ENCODE measurements around the gene TIAM2.

TIAM2 gene

DNA sequence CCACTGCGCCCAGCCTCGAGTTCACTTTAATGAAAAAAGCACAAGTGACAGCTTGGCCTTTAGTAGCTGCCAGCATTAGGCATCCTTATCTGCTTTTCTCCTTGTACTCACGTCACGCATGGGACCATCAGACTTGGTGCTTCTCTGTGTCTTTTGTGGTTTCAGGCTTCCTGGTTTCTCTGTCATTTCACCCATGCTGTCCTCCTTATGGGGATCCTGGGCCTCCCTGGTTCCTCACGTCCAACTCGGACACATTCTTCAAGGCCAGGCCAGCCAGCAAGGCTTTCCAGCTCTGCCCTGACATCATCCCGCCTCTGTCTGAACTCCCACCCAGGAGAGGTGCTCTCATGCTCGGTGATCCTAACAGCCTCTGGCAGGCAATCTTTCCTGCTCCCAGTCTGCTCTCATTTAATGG is 83.2 kb downstream of the TIAM2 start:
- H3K36me3 ChIP-seq (ENCODE audit: insufficient read depth, low read length), result no peaks in the 10 kb centered on the region
- no peaks in the 10 kb centered on the region for H3K4me1 ChIP-seq (ENCODE audit: insufficient read depth, low read length)
- no peak for TF ChIP-seq EZH2 (IDR thresholded peaks at IDR 0.05; ENCODE audit: borderline replicate concordance, low read depth, low read length, severe bottlenecking)
- TF ChIP-seq, protein P1, sequence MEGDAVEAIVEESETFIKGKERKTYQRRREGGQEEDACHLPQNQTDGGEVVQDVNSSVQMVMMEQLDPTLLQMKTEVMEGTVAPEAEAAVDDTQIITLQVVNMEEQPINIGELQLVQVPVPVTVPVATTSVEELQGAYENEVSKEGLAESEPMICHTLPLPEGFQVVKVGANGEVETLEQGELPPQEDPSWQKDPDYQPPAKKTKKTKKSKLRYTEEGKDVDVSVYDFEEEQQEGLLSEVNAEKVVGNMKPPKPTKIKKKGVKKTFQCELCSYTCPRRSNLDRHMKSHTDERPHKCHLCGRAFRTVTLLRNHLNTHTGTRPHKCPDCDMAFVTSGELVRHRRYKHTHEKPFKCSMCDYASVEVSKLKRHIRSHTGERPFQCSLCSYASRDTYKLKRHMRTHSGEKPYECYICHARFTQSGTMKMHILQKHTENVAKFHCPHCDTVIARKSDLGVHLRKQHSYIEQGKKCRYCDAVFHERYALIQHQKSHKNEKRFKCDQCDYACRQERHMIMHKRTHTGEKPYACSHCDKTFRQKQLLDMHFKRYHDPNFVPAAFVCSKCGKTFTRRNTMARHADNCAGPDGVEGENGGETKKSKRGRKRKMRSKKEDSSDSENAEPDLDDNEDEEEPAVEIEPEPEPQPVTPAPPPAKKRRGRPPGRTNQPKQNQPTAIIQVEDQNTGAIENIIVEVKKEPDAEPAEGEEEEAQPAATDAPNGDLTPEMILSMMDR (IDR thresholded peaks at IDR 0.05; ENCODE audit: borderline replicate concordance, extremely low read depth, low read length, poor library complexity, severe bottlenecking), result no peak
- no peak overlapping the region for H3K4me2 ChIP-seq (ENCODE audit: insufficient read depth, low read length)
- H3K9me3 ChIP-seq (ENCODE audit: insufficient read depth, low read length, severe bottlenecking), result no peaks in the 10 kb centered on the region
- no peak for ATAC-seq (ENCODE audit: insufficient read depth, low read depth)
- no peak for DNase-seq
- no peak overlapping the region for H3K27ac ChIP-seq (ENCODE audit: low read length)
- no peak overlapping the region for H3K4me3 ChIP-seq (ENCODE audit: low read depth in 1 of 2, low read length in 2 of 2)
- no peaks in the 10 kb centered on the region for H3K79me2 ChIP-seq (ENCODE audit: insufficient read depth, low read length)
- no peaks in the 10 kb centered on the region for H4K20me1 ChIP-seq (ENCODE audit: insufficient read depth, low read length)
- H2AFZ ChIP-seq (ENCODE audit: low read depth, low read length), result no peak overlapping the region
- H3K9ac ChIP-seq (ENCODE audit: low read depth, low read length), result no peak overlapping the region
- H3K27me3 ChIP-seq (ENCODE audit: insufficient read depth, low read length, poor library complexity), result no peaks in the 10 kb centered on the region

DNA sequence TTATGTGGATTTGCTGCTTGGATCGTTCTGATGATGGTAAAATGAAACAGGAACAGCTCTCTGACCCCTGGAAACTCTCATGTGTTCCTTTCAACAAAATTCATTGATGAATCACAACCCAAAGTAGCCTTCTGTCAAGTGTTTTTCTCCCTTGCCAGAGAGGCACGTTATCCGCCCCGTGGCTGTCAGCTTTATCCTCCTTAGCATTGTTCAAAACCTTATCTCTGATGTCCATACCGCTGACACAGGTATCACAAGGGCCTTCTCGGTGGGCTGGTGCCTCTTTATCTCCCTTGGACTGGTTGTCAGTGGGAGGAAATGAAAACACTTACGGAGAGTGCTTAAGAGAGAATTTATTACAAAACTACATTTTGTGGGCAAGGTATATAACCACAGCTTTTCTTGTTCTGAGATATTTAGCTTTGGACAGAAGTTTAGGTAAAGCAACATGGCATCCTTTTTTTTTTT is 84.9 kb downstream of the TIAM2 start:
- H2AFZ ChIP-seq (ENCODE audit: low read depth, low read length), result no peak overlapping the region
- no peak for ATAC-seq (ENCODE audit: insufficient read depth, low read depth)
- H3K4me3 ChIP-seq (ENCODE audit: low read depth in 1 of 2, low read length in 2 of 2), result no peak overlapping the region
- H3K9ac ChIP-seq (ENCODE audit: low read depth, low read length), result no peak overlapping the region
- H3K36me3 ChIP-seq (ENCODE audit: insufficient read depth, low read length), result no peaks in the 10 kb centered on the region
- H4K20me1 ChIP-seq (ENCODE audit: insufficient read depth, low read length), result no peaks in the 10 kb centered on the region
- H3K27me3 ChIP-seq (ENCODE audit: insufficient read depth, low read length, poor library complexity), result peaks cover under 1% of the 10 kb centered on the region
- no peaks in the 10 kb centered on the region for H3K79me2 ChIP-seq (ENCODE audit: insufficient read depth, low read length)
- H3K4me2 ChIP-seq (ENCODE audit: insufficient read depth, low read length), result no peak overlapping the region
- no peak for TF ChIP-seq EZH2 (IDR thresholded peaks at IDR 0.05; ENCODE audit: borderline replicate concordance, low read depth, low read length, severe bottlenecking)
- TF ChIP-seq, protein P1 (IDR thresholded peaks at IDR 0.05; ENCODE audit: borderline replicate concordance, extremely low read depth, low read length, poor library complexity, severe bottlenecking), result no peak
- H3K27ac ChIP-seq (ENCODE audit: low read length), result no peak overlapping the region
- no peaks in the 10 kb centered on the region for H3K9me3 ChIP-seq (ENCODE audit: insufficient read depth, low read length, severe bottlenecking)
- H3K4me1 ChIP-seq (ENCODE audit: insufficient read depth, low read length), result no peaks in the 10 kb centered on the region
- no peak for DNase-seq

GRCh38 chr6:155080881-155081845 is 86.0 kb downstream of the TIAM2 start:
- Histone ChIP-seq H3K9ac (ENCODE audit: low read depth, low read length) (no peak overlapping the region), H3K4me2 (ENCODE audit: insufficient read depth, low read length) (no peak overlapping the region), H2AFZ (ENCODE audit: low read depth, low read length) (no peak overlapping the region), H3K79me2 (ENCODE audit: insufficient read depth, low read length) (no peaks in the 10 kb centered on the region), H3K36me3 (ENCODE audit: insufficient read depth, low read length) (no peaks in the 10 kb centered on the region), H3K27ac (ENCODE audit: low read length) (no peak overlapping the region), H4K20me1 (ENCODE audit: insufficient read depth, low read length) (no peaks in the 10 kb centered on the region), H3K9me3 (ENCODE audit: insufficient read depth, low read length, severe bottlenecking) (no peaks in the 10 kb centered on the region), H3K27me3 (ENCODE audit: insufficient read depth, low read length, poor library complexity) (peaks cover 4% of the 10 kb centered on the region), H3K4me3 (ENCODE audit: low read depth in 1 of 2, low read length in 2 of 2) (no peak overlapping the region), H3K4me1 (ENCODE audit: insufficient read depth, low read length) (no peaks in the 10 kb centered on the region)
- DNase-seq, result no peak
- no peak for TF ChIP-seq EZH2 (IDR thresholded peaks at IDR 0.05; ENCODE audit: borderline replicate concordance, low read depth, low read length, severe bottlenecking)
- TF ChIP-seq, protein P1 (IDR thresholded peaks at IDR 0.05; ENCODE audit: borderline replicate concordance, extremely low read depth, low read length, poor library complexity, severe bottlenecking), result no peak
- no peak for ATAC-seq (ENCODE audit: insufficient read depth, low read depth)

All from DND-41 (cell line).